Coronary artery (tissue), 2 donors: ENCODE results near the gene VEZT.

Experiments
- DNase-seq: peaks from one replicate; pipeline ENCODE4 v3.0.0-alpha.2; 2017; ENCODE audit warnings: low spot score
- H3K27ac ChIP-seq, 2 donors: fragments of 200-600 bp; sonication (generic); one replicate each; pipeline ENCODE4 v1.5.1; 2016 to 2019
- H3K4me3 ChIP-seq: fragments of 200-600 bp; sonication (generic); 2 replicates; pipeline ENCODE4 v1.5.1; 2016; ENCODE audit warnings: mild to moderate bottlenecking, moderate library complexity
- TF ChIP-seq, protein P1 (sequence below): fragments of 200-600 bp; sonication (generic); IDR thresholded peaks from one replicate; pipeline ENCODE4 v1.5.1; 2019; ENCODE audit warnings: antibody characterized with exemption

The VEZT gene

GRCh38 chr12:95205685-95206084 is 11.9 kb upstream of the VEZT start:
- Histone ChIP-seq H3K4me3 (no peak overlapping the region), H3K27ac (peak overlapping the region; percentile 61 to 80)
- TF ChIP-seq, protein P1, sequence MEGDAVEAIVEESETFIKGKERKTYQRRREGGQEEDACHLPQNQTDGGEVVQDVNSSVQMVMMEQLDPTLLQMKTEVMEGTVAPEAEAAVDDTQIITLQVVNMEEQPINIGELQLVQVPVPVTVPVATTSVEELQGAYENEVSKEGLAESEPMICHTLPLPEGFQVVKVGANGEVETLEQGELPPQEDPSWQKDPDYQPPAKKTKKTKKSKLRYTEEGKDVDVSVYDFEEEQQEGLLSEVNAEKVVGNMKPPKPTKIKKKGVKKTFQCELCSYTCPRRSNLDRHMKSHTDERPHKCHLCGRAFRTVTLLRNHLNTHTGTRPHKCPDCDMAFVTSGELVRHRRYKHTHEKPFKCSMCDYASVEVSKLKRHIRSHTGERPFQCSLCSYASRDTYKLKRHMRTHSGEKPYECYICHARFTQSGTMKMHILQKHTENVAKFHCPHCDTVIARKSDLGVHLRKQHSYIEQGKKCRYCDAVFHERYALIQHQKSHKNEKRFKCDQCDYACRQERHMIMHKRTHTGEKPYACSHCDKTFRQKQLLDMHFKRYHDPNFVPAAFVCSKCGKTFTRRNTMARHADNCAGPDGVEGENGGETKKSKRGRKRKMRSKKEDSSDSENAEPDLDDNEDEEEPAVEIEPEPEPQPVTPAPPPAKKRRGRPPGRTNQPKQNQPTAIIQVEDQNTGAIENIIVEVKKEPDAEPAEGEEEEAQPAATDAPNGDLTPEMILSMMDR = no peak
- no peak for DNase-seq

DNA sequence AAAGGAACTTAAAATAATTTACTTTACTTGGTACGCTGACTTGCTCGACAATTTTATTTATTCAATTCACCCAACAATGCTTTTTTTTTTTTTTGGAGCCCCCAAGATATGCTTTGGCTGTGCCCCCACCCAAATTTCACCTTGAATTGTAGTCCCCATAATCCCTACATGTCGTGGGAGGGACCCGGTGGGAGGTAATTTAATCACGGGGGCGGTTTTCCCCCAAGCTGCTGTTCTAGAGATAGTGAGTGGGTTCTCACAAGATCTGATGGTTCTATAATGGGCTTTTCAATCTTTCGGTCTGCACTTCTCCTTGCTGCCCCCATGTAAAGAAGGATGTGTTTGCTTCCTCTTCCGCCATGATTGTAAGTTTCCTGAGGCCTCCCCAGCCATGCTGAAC is 10.7 kb upstream of the VEZT start:
- no peak for DNase-seq
- TF ChIP-seq, protein P1 = no peak
- Histone ChIP-seq H3K4me3 (no peak overlapping the region), H3K27ac (no peak overlapping the region)

GRCh38 chr12:95207407-95207806 is 10.2 kb upstream of the VEZT start:
- TF ChIP-seq, protein P1 = no peak
- Histone ChIP-seq H3K4me3 (no peak overlapping the region), H3K27ac (no peak overlapping the region)
- no peak for DNase-seq

- Histone ChIP-seq H3K4me3 (no peak overlapping the region), H3K27ac (no peak overlapping the region)
- no peak for DNase-seq
- TF ChIP-seq, protein P1 = no peak
Observed at GRCh38 chr12:95208678-95209077, 8.9 kb upstream of the VEZT start.

DNA sequence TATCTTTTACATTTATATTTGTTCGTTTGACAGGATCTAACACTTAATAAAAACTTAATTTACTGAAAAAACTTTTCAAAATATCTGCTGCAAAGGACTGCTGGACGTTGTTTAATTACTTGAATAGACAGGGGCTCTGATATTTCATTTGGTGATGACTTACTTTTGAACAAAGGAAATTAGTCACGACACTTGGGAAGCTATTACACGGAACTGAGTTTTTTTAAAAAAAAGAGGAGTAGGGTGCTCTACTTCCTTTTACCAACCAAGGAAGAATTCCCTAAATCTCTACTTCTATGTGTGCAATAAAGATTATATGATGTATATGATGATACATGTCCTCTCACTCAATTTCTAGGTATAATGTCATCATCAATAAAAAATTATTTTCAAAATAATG is 5.0 kb upstream of the VEZT start:
- DNase-seq = no peak
- TF ChIP-seq, protein P1 = no peak
- H3K4me3 ChIP-seq = no peak overlapping the region
- no peak overlapping the region for H3K27ac ChIP-seq

DNA sequence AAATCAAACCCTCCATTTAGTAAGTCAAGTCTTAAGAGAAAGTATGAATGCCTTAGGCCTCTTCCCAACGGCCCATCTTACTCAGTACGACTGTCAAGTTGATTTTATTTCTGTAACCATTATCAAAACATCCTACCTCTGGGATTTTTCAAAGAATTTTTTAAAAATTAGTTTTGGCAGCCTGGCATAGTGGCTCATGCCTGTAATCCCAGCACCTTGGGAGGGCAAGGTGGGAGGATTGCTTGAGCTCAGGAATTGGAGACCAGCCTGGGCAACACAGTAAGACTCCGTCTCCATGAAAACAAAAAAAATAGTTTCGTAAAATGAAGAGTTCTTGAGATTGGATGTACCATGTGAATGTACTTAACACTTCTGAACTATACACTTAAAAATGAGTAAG is 4.5 kb upstream of the VEZT start:
- TF ChIP-seq, protein P1 = no peak
- Histone ChIP-seq H3K4me3 (no peak overlapping the region), H3K27ac (no peak overlapping the region)
- DNase-seq = no peak

- no peak overlapping the region for H3K27ac ChIP-seq
- DNase-seq = no peak
- TF ChIP-seq, protein P1 = no peak
- H3K4me3 ChIP-seq = no peak overlapping the region
Observed at GRCh38 chr12:95213928-95214327, 3.7 kb upstream of the VEZT start.
